IPS DF 19.7 (cell line): ENCODE data around the gene HGFAC.

Experiments used
- DNase-seq: peaks from one replicate; pipeline ENCODE4 v3.0.0-alpha.2; 2013; ENCODE audit warnings: low read depth, low spot score

The HGFAC gene

GRCh38 chr4:3473181-3473950 is 31.6 kb downstream of the HGFAC start:
- no peak for DNase-seq

DNA sequence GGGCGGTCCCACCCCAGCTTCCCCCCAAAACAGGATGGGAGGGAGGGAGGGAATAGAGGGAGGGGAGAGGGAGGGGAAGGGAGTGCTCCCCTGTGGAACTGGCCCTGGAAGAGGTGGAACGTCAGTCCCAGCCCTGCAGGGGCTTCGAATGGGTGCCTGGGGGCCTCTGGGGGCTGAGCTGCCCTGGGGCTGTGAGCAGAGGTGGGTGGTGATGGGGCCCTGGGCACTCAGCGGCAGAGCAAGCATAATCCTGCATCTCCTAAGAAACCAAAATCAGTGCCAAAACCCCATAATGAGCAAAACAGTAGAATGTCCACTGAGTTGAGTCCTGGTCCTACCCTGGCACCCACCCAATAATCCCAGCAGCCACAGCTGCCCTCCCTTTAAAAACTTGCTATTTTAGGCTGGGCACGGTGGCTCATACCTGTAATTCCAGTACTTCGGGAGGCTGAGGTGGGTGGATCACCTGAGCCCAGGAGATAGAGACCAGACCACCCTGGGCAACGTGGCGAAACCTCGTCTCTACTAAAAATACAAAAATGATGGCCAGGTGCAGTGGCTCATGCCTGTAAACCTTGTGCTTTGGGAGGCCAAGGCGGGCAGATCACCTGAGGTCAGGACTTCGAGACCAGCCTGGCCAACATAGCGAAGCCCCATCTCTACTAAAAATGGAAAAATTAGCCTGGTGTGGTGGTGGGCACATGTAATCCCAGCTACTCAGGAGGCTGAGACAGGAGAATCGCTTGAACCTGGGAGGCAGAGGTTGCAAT is 32.4 kb downstream of the HGFAC start:
- no peak for DNase-seq

DNA sequence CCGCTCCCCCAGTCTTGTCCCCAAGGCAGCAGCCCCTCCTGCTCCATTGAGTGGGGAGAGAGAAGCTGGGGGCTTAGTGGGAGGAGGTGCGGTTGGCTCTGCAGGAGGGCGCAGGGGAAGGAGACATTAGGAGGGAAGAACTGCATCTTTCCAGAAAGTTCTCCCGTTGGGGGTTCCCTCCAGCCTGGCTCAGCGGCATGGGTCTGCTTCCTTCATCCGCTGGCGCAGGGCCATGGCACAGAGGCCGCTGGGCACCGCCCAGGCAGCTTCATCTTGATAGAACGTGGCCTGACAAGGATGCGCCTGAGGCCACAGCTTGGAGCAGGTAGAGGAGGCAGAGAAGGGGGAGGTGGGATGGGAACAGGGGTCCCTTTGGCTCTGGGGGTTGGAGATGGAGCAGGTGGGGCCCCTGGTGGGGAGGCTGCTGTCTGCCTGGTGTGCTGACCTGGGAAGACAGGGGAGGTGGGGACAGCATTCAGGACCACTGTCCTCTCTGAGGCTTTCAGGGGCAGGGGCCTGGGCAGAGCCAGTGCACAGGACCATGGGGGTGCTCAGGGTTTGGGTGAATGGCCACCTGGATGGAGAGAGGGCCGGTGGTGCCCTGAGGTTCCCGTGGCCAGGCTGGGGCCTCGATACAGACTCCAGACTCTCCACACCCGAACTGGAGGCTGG is 33.4 kb downstream of the HGFAC start:
- DNase-seq, result no peak

- DNase-seq, result no peak
Measured at GRCh38 chr4:3475713-3476260, 34.0 kb downstream of the HGFAC start.

DNA sequence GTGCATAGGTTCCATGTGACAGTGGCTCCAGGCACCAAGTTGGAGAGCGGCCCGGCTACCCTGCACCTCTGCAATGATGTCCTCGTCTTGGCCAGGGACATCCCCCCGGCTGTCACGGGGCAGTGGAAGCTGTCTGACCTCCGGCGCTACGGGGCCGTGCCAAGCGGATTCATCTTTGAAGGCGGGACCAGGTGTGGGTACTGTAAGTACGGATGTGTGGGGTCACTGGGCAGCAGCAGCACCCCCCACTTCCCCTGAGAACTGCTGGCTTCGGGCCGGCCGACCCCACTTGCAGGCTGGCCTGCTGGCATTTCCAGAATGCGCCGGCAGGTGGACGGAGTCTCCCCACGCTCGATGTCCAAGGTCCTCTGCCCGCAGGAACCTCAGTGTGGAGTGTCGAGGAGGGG is 34.6 kb downstream of the HGFAC start:
- DNase-seq, result no peak

GRCh38 chr4:3476936-3477749 is 35.4 kb downstream of the HGFAC start:
- no peak for DNase-seq

DNA sequence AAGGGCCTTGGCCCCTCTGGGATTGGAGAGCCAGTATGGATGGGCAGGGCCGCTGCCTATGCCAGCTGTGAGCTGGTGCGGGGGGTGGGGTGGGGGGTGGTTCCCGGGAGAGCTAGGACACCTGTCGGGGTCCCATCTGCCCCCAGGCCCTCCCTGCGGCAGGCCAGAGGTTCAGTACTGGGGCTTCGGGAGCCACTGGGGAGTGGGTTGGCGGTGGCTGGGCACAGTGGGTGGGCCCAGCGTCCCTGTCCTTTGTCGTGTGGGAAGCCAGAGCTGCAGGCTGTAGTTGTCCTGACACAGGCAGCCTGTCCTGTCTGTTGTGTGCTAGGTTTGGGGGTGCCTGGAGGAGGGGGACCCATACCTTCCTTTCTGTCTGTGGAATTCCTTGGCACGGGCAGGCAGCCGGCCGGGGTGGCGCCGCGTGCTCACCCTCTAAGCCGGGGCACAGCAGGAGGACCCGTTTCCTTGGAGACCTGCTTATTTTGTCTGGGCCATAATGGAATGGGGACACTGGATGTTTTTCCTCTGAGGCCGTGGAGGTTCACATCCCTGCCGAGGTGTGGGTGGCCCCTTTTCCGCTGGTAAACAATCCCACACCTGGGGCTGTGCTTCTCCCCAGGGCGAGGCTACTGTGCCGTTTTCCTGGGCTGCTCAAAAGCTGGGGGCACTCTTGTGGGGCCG is 36.1 kb downstream of the HGFAC start:
- DNase-seq, result no peak

DNA sequence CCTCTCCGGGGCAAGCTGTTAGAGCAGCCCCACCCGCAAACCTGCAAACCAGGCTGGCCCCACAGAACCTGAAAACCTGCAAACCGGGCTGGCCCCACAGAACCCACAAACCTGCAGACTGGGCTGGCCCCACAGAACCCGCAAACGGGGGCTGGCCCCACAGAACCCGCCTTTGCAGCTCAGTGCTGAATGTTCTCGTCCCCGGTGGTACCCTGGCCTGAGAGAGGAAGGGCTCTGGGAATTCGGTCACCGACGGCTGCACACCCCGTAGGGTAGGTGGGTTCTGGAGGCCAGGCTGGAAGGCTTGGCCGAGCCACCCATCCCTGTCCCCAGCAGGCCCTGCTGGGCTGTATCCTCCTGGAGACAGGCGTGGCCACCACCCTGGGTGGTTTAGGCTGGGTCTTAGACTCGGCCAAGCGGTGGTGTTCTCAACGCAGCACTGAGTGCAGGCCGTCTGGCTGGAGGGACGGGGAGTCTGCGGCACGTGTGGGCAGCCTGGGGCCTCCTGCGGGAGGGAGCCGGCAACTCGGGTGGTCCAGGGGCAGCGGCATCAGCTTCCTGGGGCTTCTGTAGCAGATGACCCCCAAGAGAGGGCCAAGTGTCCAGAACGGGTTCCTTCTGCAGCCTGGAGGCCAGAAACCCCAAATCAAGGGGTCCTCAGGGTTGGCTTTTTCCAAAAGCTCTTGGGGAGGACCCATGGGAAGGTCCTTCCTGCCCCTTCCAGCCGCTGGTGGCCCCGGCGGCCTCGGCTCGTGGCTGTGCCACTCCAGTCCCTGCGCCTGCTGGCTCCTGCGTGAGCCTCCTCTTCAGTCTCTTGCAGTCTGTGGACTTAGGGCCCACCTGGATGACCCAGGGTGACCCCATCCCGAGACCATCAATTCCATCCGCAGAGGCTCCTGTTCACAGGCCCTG is 36.9 kb downstream of the HGFAC start:
- DNase-seq, result no peak

GRCh38 chr4:3479358-3480101 is 37.8 kb downstream of the HGFAC start:
- no peak for DNase-seq

- peak; percentile 33 for DNase-seq
Measured at GRCh38 chr4:3480528-3481112, 38.9 kb downstream of the HGFAC start.

DNA sequence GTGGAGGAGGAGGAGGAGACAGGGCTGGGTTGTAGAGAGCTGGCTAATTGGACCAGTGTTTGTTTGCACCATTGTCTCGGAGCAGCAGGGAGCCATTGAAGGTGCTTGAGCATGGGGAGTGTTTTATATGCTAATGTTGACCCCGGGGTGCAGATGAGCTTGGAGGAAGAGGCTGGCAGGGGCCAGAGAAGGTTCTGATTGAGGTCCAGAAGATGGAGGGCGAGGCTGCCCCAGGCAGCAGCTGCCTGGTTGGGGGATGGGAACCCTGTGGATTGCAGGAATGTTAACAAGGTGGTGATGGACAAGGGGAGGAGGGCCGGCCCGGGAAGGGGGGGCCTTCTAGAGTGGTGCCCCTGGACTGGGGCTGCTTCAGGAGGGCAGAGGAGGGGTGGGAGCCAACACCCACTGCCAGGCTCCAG is 39.4 kb downstream of the HGFAC start:
- peak; percentile 45 for DNase-seq

- no peak for DNase-seq
Measured at GRCh38 chr4:3481783-3482393, 40.1 kb downstream of the HGFAC start.

DNA sequence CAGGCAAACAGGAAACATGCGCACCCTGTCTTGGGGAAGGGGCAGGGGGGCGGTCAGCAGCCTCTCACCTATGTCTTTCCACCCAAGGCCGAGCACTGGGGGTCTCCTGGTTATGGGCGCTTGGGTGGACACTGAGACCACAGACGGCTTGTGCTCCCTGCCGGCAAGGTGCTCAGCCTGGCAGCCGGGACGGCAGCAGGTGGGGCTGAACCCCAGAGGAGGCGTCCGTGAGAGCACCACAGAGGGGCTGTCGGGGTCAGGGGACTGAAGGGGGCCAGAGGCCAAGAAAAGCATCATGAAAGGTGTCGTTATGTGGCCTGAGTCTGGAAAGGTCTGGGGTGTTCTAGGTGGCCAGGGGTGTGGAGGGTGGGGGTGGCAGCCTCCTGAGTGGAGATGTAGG is 40.9 kb downstream of the HGFAC start:
- DNase-seq, result no peak

DNA sequence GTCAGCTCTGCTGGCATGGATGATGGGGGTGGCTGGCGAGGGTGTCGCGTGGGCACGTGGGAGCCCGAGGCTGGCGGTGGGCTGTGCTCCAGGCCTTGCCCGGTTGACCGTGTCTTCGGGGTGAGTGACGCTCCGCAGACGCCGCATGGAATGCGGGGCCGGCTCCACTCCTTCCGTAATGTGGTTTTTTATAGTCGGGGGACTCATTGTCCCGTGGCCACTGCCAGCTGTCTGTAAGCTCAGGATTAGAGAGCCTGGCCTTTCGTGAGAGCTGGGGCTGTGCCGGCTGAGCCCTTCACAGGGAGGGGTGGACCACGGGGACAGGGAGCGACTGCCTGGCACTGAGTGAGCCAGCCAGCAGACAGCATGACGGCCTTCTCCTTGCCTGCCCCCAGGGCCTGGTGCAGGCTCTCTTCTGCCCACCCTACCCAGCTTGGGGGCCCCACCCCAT is 41.7 kb downstream of the HGFAC start:
- DNase-seq, result no peak

GRCh38 chr4:3484057-3484973 is 42.5 kb downstream of the HGFAC start:
- DNase-seq, result no peak

DNA sequence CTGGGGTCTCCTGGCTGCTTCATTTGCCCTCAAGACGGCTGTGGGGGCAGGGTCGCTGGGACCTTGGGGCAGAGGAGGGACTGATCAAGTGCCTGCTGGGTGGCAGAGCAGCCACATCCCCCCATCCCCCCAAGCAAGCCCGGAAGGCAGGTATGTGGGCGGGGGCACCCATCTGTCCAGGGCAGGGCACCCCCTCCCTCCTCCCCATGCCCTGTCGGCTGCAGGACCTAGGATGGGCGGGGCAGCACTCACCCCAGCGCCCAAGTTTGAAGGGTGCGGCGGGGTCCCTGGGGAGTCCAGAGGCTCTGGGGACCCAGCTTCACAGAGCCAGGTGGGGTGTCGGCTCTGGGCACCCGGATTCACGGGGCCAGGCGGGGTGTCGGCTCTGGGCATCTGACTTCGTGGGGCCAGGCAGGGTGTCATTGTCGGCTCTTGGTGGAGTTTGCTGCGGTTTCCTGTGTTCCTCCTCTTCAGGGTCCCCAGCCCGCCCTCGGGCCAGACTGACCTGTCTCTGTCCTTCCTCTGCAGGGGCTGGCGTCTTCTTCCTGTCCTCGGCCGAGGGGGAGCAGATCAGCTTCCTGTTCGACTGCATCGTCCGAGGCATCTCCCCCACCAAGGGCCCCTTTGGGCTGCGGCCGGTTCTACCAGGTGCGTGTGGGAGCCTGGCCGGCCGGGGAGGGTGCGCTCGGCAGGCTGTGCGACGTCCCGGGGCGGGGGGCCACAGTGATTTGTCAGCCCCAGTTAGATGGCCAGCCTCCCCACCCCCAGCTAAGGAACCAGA is 43.4 kb downstream of the HGFAC start:
- DNase-seq, result no peak
